HCT116 (cell line): Measurements from ENCODE around the gene MYLK. TPM values are rescaled to one million over a fixed set of nuclear protein-coding genes. Genes with fewer than 3 reads are reported as not detected.

Experiments
- ATAC-seq: fragments of 200-7000 bp; cut with Tn5 transposase; 2 replicates; pipeline ENCODE4 v1.9.1; 2020; ENCODE audit warnings: mild to moderate bottlenecking, moderate library complexity
- BruUV-seq: library from RNA; stranded (reverse); fragments of 400-500 nt; replicated peaks from 2 replicates; lab custom pipeline; 2021; lab: Mats Ljungman, UMichigan
- CTCF ChIA-PET: fragments of 300-600 bp; sonication (Branson Sonifier 250); formaldehyde crosslinking; loops from one replicate; lab custom pipeline; 2021; ENCODE audit warnings: antibody characterized with exemption; lab: Charles Lee
- POLR2A ChIA-PET: fragments of 300-600, 350-600 bp; sonication (Branson Sonifier 250); formaldehyde crosslinking; loops from one replicate; lab custom pipeline; 2021; ENCODE audit warnings: antibody characterized with exemption; lab: Charles Lee
- RAD21 ChIA-PET, 2 experiments: fragments of 300-600 bp; sonication (Branson Sonifier 250); formaldehyde crosslinking; loops; one replicate each; lab custom pipeline; 2023; ENCODE audit warnings: low total read pairs in 2 of 2; ENCODE audit not compliant: uncharacterized antibody in 2 of 2, unreplicated experiment in 2 of 2, low non-redundant PET in 1 of 2; lab: Charles Lee
- DNase-seq: peaks from one replicate; pipeline ENCODE4 v3.0.0-alpha.2; 2010; ENCODE audit warnings: low read depth, low spot score
- H2AFZ ChIP-seq: fragments of 200-600 bp; shearing (Covaris generic), sonication (generic); 2 replicates; pipeline ENCODE4 v1.6.1; 2017; ENCODE audit warnings: low read depth, mixed run types, mixed read lengths, antibody characterized with exemption, low read length; ENCODE audit not compliant: poor library complexity, severe bottlenecking
- H3K27ac ChIP-seq: 2 replicates; pipeline ENCODE4 v1.5.1; 2012; ENCODE audit warnings: low read depth, low read length
- H3K27me3 ChIP-seq: fragments of 200-600 bp; sonication (generic); 2 replicates; pipeline ENCODE4 v1.6.1; 2016; ENCODE audit warnings: mixed run types, low read length, mixed read lengths; ENCODE audit not compliant: insufficient read depth
- H3K36me3 ChIP-seq, 2 experiments: fragments of 200-500 bp in 1 of 2; fragments of 200-600 bp in 1 of 2; sonication (Bioruptor generic) in 1 of 2; sonication (generic) in 1 of 2; 2 replicates each; pipeline versions ENCODE4 v1.5.1 to v1.6.1; 2014 to 2016; ENCODE audit warnings: low read length in 2 of 2, inconsistent platforms in 1 of 2, mixed read lengths in 1 of 2, mixed run types in 1 of 2; ENCODE audit not compliant: insufficient read depth in 2 of 2, control insufficient read depth in 1 of 2
- H3K4me1 ChIP-seq, 2 experiments: fragments of 200-600 bp in 1 of 2; sonication (generic) in 1 of 2; 2 replicates each; pipeline versions ENCODE4 v1.5.1 to v1.6.1; 2012 to 2017; ENCODE audit warnings: low read length in 2 of 2, inconsistent platforms in 1 of 2, mild to moderate bottlenecking in 1 of 2, mixed read lengths in 1 of 2, mixed run types in 1 of 2, moderate library complexity in 1 of 2; ENCODE audit not compliant: insufficient read depth in 2 of 2, control insufficient read depth in 1 of 2
- H3K4me2 ChIP-seq: fragments of 200-600 bp; sonication (generic); 2 replicates; pipeline ENCODE4 v1.6.1; 2017; ENCODE audit warnings: mixed run types, low read length, mixed read lengths
- H3K4me3 ChIP-seq, 2 experiments: fragments of 200-600 bp in 1 of 2; sonication (generic) in 1 of 2; replicated peaks in 1 of 2; 2 replicates each; pipeline ENCODE4 v1.5.1; 2011 to 2016; ENCODE audit warnings: low read length in 2 of 2, control low read depth in 1 of 2, low read depth in 1 of 2, mild to moderate bottlenecking in 1 of 2, mixed read lengths in 1 of 2, mixed run types in 1 of 2
- H3K79me2 ChIP-seq: fragments of 200-600 bp; sonication (generic); 2 replicates; pipeline ENCODE4 v1.6.1; 2017; ENCODE audit warnings: mild to moderate bottlenecking, mixed run types, low read length, moderate library complexity, mixed read lengths; ENCODE audit not compliant: insufficient read depth
- H3K9ac ChIP-seq: fragments of 200-600 bp; sonication (generic); 2 replicates; pipeline ENCODE4 v1.6.1; 2016; ENCODE audit warnings: low read length, mixed read lengths
- H3K9me2 ChIP-seq: fragments of 200-600 bp; sonication (generic), shearing (Covaris generic); 2 replicates; pipeline ENCODE4 v1.6.1; 2017; ENCODE audit warnings: mixed run types, mild to moderate bottlenecking, moderate library complexity; ENCODE audit not compliant: insufficient read depth
- H3K9me3 ChIP-seq, 2 experiments: fragments of 200-500 bp in 1 of 2; fragments of 200-600 bp in 1 of 2; sonication (Bioruptor generic) in 1 of 2; sonication (generic) in 1 of 2; 2 replicates each; pipeline ENCODE4 v1.6.1; 2014 to 2017; ENCODE audit warnings: low read length in 2 of 2, mixed read lengths in 2 of 2, inconsistent platforms in 1 of 2, low read depth in 1 of 2, mild to moderate bottlenecking in 1 of 2, mixed run types in 1 of 2, moderate library complexity in 1 of 2; ENCODE audit not compliant: control insufficient read depth in 1 of 2, insufficient read depth in 1 of 2
- H4K20me1 ChIP-seq: fragments of 200-600 bp; sonication (generic), shearing (Covaris generic); 2 replicates; pipeline ENCODE4 v1.6.1; 2017; ENCODE audit warnings: mixed run types, mild to moderate bottlenecking, moderate library complexity; ENCODE audit not compliant: insufficient read depth
- CEBPB ChIP-seq: IDR thresholded peaks from 2 replicates; pipeline ENCODE4 v1.6.1; 2012; ENCODE audit warnings: low read depth
- CTCF ChIP-seq, 3 experiments: fragments of 200-600 bp in 1 of 3; sonication (generic) in 1 of 3; IDR thresholded peaks in 2 of 3; conservative IDR thresholded peaks in 1 of 3; 2 replicates each; pipeline ENCODE4 v1.5.1; 2012 to 2017; ENCODE audit warnings: low read depth in 2 of 3, low read length in 2 of 3, antibody characterized with exemption in 1 of 3, borderline replicate concordance in 1 of 3, control low read depth in 1 of 3, mild to moderate bottlenecking in 1 of 3, mixed read lengths in 1 of 3, mixed run types in 1 of 3, moderate library complexity in 1 of 3; ENCODE audit not compliant: insufficient read depth in 1 of 3
- EGR1 ChIP-seq: IDR thresholded peaks from 2 replicates; pipeline ENCODE4 v1.6.1; 2012; ENCODE audit warnings: low read depth
- EZH2 ChIP-seq: fragments of 200-600 bp; sonication (generic); IDR thresholded peaks from 2 replicates; pipeline ENCODE4 v1.6.1; 2017; ENCODE audit warnings: antibody characterized with exemption, mixed run types
- JUND ChIP-seq: IDR thresholded peaks from 2 replicates; pipeline ENCODE4 v1.6.1; 2012
- MAX ChIP-seq: IDR thresholded peaks from 2 replicates; pipeline ENCODE4 v1.6.1; 2012
- POLR2A ChIP-seq: IDR thresholded peaks from 2 replicates; pipeline ENCODE4 v1.7.0; 2011; ENCODE audit warnings: borderline replicate concordance; ENCODE audit not compliant: insufficient read depth, insufficient read length; ENCODE audit errors: extremely low read depth
- RAD21 ChIP-seq: IDR thresholded peaks from 2 replicates; pipeline ENCODE4 v1.6.1; 2012; ENCODE audit warnings: low read depth, mild to moderate bottlenecking
- SIN3A ChIP-seq: IDR thresholded peaks from 2 replicates; pipeline ENCODE4 v1.6.1; 2012; ENCODE audit warnings: low read depth
- SP1 ChIP-seq: IDR thresholded peaks from 2 replicates; pipeline ENCODE4 v1.6.1; 2012; ENCODE audit warnings: low read depth
- TCF7L2 ChIP-seq: IDR thresholded peaks from 2 replicates; pipeline ENCODE4 v1.7.0; 2011; ENCODE audit warnings: borderline replicate concordance, inconsistent platforms; ENCODE audit not compliant: insufficient read depth, insufficient read length; ENCODE audit errors: extremely low read depth
- YY1 ChIP-seq: IDR thresholded peaks from 2 replicates; pipeline ENCODE4 v1.6.1; 2011; ENCODE audit warnings: low read length, low read depth, moderate library complexity, mild to moderate bottlenecking; ENCODE audit not compliant: insufficient replicate concordance; ENCODE audit errors: extremely low read depth
- ZFX ChIP-seq: fragments of 450-650 bp; IDR thresholded peaks from 2 replicates; pipeline ENCODE4 v1.6.1; 2017
- ZNF274 ChIP-seq: fragments of 200-500 bp; sonication (Bioruptor generic); IDR thresholded peaks from 2 replicates; pipeline ENCODE4 v1.6.1; 2014; ENCODE audit warnings: mild to moderate bottlenecking, low read depth, low read length, inconsistent platforms
- intact Hi-C: fragments of 100-400 bp; cut with micrococcal nuclease; formaldehyde crosslinking; loops from 2 replicates; pipeline ENCODE4 v1.10.0; 2022
- total RNA-seq: library from RNA; stranded (reverse); gene quantifications from one replicate; pipeline ENCODE4 v1.2.1, GENCODE V29; 2021; ENCODE audit not compliant: unreplicated experiment
- TF ChIP-seq, protein P1 (sequence below): IDR thresholded peaks from 2 replicates; pipeline ENCODE4 v1.6.1; 2012
- TF ChIP-seq, protein P2 (sequence below): IDR thresholded peaks from 2 replicates; pipeline ENCODE4 v1.6.1; 2012; ENCODE audit warnings: low read depth

MYLK gene
- total RNA-seq, 1 experiment from 2014 or later: 3.8 TPM

- Histone ChIP-seq H3K27me3 (no peaks in the 10 kb centered on the region), H3K9me3 (no peaks in the 10 kb centered on the region), H3K9me2 (no peaks in the 10 kb centered on the region), H3K4me3 (no peak overlapping the region), H3K4me1 (peaks cover 10 to 14% of the 10 kb centered on the region in 2 experiments; a peak in 3 of 4 replicates), H3K36me3 (no peaks in the 10 kb centered on the region), H3K27ac (no peak overlapping the region), H2AFZ (no peak overlapping the region), H4K20me1 (no peaks in the 10 kb centered on the region; the same call in 1 of the 2 replicates), H3K79me2 (no peaks in the 10 kb centered on the region), H3K9ac (no peak overlapping the region), H3K4me2 (no peak overlapping the region)
- intact Hi-C loops: no loop called here
- ATAC-seq: no peak
- CTCF ChIA-PET: no interaction called here
- no peak for DNase-seq
- RAD21 ChIA-PET: no interaction called here
- TF ChIP-seq JUND (no peak), ZNF274 (no peak), ZFX (no peak), RAD21 (no peak), TCF7L2 (no peak), MAX (no peak), SP1 (no peak), SIN3A (no peak), CEBPB (no peak), CTCF (IDR thresholded peaks at IDR 0.05 in 2 of 3, conservative IDR thresholded peaks at IDR 0.05 in 1 of 3; ENCODE audit: borderline replicate concordance in 1 of 3, insufficient read depth in 1 of 3, low read depth in 2 of 3, low read length in 2 of 3) (no peak), EGR1 (no peak), POLR2A (no peak), EZH2 (no peak), YY1 (no peak)
- TF ChIP-seq, protein P1, sequence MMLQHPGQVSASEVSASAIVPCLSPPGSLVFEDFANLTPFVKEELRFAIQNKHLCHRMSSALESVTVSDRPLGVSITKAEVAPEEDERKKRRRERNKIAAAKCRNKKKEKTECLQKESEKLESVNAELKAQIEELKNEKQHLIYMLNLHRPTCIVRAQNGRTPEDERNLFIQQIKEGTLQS: no peak
- TF ChIP-seq, protein P2, sequence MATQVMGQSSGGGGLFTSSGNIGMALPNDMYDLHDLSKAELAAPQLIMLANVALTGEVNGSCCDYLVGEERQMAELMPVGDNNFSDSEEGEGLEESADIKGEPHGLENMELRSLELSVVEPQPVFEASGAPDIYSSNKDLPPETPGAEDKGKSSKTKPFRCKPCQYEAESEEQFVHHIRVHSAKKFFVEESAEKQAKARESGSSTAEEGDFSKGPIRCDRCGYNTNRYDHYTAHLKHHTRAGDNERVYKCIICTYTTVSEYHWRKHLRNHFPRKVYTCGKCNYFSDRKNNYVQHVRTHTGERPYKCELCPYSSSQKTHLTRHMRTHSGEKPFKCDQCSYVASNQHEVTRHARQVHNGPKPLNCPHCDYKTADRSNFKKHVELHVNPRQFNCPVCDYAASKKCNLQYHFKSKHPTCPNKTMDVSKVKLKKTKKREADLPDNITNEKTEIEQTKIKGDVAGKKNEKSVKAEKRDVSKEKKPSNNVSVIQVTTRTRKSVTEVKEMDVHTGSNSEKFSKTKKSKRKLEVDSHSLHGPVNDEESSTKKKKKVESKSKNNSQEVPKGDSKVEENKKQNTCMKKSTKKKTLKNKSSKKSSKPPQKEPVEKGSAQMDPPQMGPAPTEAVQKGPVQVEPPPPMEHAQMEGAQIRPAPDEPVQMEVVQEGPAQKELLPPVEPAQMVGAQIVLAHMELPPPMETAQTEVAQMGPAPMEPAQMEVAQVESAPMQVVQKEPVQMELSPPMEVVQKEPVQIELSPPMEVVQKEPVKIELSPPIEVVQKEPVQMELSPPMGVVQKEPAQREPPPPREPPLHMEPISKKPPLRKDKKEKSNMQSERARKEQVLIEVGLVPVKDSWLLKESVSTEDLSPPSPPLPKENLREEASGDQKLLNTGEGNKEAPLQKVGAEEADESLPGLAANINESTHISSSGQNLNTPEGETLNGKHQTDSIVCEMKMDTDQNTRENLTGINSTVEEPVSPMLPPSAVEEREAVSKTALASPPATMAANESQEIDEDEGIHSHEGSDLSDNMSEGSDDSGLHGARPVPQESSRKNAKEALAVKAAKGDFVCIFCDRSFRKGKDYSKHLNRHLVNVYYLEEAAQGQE: no peak
- POLR2A ChIA-PET: no interaction called here
- no TSS peak for BruUV-seq
Observed at GRCh38 chr3:123759311-123759710, 124.8 kb downstream of the MYLK start.
